ENCODE results near the gene FADD.
A peak's percentile ranks its signal among the peaks of the same experiment; 100 is the strongest.
"Not testable (repeated sequence)": the region's sequence is repeated elsewhere in the genome, so short reads cannot be mapped to it uniquely, and the experiment has no call there.

FADD gene

GRCh38 chr11:70201882-70202861 is 924 bp upstream of the FADD start:
- no peak for DNase-seq (ENCODE audit: low read depth, low spot score)

DNA sequence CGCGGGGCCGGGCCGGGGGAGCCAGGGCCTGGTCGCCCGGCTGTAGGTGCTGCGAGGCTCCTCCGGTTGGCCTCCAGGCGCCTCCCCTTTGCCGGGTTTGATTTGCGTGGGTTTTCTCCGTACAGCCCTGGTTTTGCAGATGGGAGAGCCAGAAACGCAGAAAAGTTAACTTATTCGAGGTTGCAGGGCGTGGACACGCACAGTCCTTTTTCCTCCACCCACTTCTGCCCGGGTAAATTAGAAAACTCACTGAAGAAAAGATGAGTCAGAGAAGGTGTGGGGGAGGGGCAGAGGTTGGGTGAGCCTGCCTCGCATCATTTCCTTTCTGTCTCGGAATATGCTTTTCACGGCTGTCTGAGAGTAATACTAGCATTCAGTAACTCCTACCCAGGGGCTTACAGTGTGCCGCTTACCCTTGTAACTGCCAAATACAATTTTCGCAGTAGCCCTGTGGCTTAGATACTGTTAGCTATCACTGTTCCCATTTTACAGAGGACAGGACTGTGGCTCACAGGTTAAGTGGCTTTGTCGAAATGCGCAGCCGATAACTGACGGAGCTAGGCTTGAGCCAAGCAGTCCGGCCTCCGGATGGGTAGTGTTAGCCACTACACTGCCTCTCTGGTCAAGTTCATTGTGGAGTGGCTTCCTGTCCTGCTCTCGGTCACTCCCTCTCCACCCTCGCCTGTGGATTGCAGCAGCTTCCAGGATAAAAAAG is 812 bp downstream of the FADD start:
- peak; percentile 54 for DNase-seq (ENCODE audit: low read depth, low spot score)
- peak overlapping the region; percentile 98 for H3K27ac ChIP-seq

More at GRCh38 chr11:70201882-70202861, 924 bp upstream of the FADD start:
- peak overlapping the region; percentile 98 for H3K27ac ChIP-seq

DNA sequence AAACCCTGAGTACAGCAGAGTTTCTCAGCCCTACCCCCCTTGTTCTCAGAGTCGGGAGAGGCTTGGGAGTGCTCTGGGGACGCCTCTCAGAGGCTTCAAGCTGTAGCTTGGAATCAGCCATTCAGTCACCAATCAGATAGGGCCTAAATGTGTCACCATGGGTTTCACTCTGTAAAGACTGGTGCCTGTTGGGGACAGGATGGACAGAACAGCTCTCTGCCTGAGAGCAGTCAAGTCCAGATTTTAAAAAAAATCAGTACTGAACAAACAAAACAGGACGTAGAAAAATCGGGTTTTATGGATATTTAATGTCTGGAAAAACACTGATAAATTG is 1.3 kb downstream of the FADD start:
- no peak for DNase-seq (ENCODE audit: low read depth, low spot score)

GRCh38 chr11:70205049-70205725 is 2.1 kb downstream of the FADD start:
- H3K27ac ChIP-seq: peak overlapping the region; percentile 98
- no peak for DNase-seq (ENCODE audit: low read depth, low spot score)

More for the DNA sequence above, 1.3 kb downstream of the FADD start:
- peak overlapping the region; percentile 98 for H3K27ac ChIP-seq

DNA sequence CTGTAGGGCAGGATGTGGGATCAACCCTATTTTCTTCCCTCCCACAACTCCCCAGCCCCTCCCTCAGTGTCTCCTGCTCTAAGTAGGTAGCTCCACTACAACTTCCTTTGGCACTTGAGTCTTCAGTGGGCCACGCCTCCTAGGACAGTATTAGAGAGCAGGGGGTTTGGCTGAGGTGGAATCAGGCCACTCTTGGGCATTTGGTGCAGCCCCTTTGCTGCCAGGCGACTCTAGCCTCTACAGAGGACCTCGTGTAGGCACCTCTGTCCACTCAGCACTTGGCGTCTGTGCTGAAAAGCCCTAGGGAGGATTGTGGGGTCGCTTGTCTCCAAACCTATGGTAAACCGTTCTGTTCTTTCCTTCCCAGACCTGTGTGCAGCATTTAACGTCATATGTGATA is 2.7 kb downstream of the FADD start:
- DNase-seq (ENCODE audit: low read depth, low spot score): no peak
- no peak overlapping the region for H3K27ac ChIP-seq

GRCh38 chr11:70206226-70206981 is 3.3 kb downstream of the FADD start:
- H3K27ac ChIP-seq: no peak overlapping the region
- DNase-seq (ENCODE audit: low read depth, low spot score): no peak

GRCh38 chr11:70206982-70207376 is 3.9 kb downstream of the FADD start:
- DNase-seq (ENCODE audit: low read depth, low spot score): no peak
- H3K27ac ChIP-seq: no peak overlapping the region

GRCh38 chr11:70207531-70208131 is 4.5 kb downstream of the FADD start:
- H3K27ac ChIP-seq: no peak overlapping the region
- DNase-seq (ENCODE audit: low read depth, low spot score): no peak

GRCh38 chr11:70209391-70209912 is 6.4 kb downstream of the FADD start:
- no peak for DNase-seq (ENCODE audit: low read depth, low spot score)
- H3K27ac ChIP-seq: no peak overlapping the region

- no peak overlapping the region for H3K27ac ChIP-seq
- DNase-seq (ENCODE audit: low read depth, low spot score): peak; percentile 6
Measured at GRCh38 chr11:70210051-70210501, 7.0 kb downstream of the FADD start.

DNA sequence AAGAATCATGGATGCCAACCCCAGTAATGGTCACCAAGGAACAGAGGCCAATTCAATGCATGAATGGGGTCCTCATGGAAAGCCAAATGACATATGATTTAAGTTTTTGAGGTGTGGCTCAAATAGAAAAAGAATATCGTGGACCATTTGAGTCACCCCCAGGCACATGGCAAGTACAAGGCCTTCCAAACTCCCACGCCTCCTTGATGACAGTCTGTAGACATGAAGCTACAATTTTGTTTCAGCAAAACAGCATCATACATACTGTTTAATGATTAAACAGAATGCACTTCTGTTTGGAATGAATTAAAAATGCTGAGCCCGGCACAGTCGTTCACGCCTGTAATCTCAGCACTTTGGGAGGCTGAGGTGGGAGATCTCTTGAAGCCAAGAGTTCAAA is 7.4 kb downstream of the FADD start:
- no peak for DNase-seq (ENCODE audit: low read depth, low spot score)
- H3K27ac ChIP-seq: no peak overlapping the region

DNA sequence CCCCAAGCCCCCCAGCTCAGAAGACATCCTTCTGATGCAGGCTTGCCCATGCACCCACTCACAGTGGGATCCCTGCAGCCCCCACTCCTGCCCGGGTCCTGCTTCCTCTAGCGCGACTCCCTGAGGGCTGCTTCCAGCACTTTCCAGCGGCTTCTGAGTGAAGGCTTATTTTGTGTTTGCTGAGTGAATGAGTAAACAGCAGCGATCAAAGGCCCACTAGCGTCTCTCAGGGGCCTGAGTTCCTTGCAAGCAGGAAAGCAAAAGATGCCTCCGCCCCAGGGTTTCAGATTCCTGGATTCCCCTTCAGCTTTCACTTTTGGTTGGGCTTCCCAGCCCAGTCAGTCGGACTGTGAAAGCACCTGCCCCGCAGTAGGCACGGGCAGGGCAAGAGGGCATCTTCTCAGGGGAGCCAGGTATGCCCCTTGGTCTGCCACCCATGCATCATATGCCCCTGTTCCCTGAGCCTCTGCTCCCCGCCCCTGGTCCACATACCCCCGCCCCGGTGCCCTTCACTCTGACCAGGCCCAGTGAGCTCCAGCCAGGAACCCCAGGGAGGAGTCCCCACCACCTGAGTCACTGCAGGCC is 9.2 kb downstream of the FADD start:
- H3K27ac ChIP-seq: no peak overlapping the region
- DNase-seq (ENCODE audit: low read depth, low spot score): no peak

DNA sequence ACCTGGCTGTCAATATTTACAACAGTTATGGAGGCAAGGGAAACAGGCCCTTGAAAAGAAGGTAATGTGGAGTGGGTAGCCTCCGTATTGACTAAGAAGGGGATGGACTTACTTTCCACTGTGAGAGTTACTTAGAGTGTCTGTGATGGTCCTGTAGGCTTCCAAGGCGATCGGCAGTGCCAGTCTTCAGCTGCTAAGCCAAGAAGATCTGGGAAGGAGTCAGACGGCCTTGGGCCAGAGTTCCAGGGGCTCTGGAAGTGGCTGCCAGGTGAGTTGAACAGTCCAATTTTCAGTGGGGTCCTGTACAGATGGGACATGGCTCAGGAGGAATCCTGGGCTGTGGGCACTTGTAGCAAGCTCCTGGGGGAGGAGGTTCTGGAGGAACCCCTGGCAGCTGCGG is 14.3 kb downstream of the FADD start:
- DNase-seq (ENCODE audit: low read depth, low spot score): not testable (repeated sequence)

DNA sequence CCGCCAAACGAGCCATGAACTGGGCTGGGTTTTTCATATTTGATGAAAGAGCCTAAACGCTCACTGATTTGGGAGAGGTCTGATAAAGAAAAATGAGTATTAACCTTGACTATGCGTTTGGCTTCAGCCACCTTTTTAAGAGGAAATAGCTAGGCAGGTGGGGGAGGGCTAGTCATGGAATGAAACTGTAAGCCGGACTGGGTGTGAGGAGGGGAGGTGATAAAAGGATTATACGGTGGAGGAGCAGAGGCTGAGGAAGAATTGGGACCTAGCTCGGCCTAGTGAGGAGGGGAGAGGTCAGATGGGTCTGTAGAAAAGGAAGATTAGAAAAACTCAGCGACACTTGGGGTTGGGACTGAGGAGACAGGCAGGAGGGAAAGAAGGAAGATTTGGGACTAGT is 15.0 kb downstream of the FADD start:
- H3K27ac ChIP-seq; DNase-seq (ENCODE audit: low read depth, low spot score): not testable (repeated sequence)

More for the DNA sequence above, 14.3 kb downstream of the FADD start:
- H3K27ac ChIP-seq: not testable (repeated sequence)

GRCh38 chr11:70220136-70220535 is 17.0 kb downstream of the FADD start:
- DNase-seq (ENCODE audit: low read depth, low spot score): no peak
- H3K27ac ChIP-seq: no peak overlapping the region

DNA sequence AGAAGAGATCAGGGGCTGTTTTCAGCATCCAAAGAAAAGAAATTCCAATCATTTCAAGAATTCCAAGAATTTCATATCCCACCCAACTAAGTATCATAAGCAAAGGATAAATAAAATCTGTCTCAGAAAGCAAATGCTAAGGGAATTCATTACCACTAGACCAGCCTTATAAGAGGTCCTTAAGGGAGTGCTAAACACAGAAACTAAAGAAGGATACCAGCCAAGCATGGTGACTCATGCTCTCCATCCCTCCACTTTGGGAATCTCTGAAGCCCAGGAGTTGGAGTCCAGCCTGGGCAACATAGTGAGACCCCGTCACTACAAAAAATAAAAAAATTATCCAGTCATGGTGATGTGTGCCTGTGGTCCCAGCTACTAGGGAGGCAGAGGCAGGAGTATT is 17.8 kb downstream of the FADD start:
- DNase-seq (ENCODE audit: low read depth, low spot score): no peak
- no peak overlapping the region for H3K27ac ChIP-seq

DNA sequence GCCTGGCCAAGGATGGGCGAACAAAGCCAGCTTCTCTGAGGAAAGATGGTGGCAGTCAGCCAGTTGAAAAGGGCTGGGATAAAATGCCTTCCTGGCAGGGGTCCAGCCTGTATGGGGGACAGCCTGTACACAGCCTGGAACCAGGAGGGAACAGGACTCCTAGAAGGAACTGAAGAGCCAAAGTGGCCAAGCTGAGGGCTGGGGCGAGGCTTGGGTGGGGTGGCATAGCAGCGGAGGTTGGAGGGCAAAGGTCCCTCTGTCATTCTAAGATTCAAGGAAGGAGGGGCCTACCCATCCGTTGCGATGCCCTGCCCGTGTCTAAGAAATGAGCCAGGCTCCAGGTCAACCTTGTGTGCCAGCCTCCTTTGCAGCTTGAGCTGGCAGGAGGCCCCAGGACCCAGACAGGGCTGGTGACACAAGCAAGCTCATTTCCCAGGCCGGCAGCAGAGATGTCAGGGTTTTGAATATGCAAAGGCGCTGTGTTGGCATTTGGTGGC is 22.6 kb downstream of the FADD start:
- H3K27ac ChIP-seq: no peak overlapping the region
- no peak for DNase-seq (ENCODE audit: low read depth, low spot score)

- no peak for DNase-seq (ENCODE audit: low read depth, low spot score)
- H3K27ac ChIP-seq: no peak overlapping the region
Measured at GRCh38 chr11:70226183-70226582, 23.1 kb downstream of the FADD start.

DNA sequence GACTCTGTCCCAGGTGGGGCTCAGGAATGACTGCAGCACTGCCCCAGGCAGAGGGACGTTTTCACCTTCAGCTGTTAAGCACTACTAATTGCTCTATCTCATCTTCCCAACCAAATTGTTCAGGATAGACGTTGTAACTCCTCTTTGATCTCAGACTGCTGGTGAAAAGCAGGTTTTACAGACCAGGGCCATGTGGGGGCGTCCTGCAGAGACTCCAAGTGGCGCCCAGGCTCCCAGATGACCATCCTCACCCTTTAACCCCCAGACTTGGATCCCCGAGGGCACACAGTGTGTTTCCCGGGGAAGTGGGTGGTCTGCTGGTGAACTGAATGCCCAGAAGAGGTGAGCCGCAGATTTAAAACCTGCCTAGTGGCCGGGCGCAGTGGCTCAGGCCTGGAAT is 23.9 kb downstream of the FADD start:
- no peak overlapping the region for H3K27ac ChIP-seq
- DNase-seq (ENCODE audit: low read depth, low spot score): no peak

Measured in epithelial cell of prostate (primary cell).